ENCODE data around the gene SRSF3. TPM values are rescaled to one million over a fixed set of nuclear protein-coding genes. Genes with fewer than 3 reads are reported as not detected.

The SRSF3 gene
- total and polyA plus RNA-seq, 9 of the 15 experiments (the other 6 are each of a cell fraction or from before 2014, with no cell fraction given) = 337 to 1,200 (median 518) TPM

DNA sequence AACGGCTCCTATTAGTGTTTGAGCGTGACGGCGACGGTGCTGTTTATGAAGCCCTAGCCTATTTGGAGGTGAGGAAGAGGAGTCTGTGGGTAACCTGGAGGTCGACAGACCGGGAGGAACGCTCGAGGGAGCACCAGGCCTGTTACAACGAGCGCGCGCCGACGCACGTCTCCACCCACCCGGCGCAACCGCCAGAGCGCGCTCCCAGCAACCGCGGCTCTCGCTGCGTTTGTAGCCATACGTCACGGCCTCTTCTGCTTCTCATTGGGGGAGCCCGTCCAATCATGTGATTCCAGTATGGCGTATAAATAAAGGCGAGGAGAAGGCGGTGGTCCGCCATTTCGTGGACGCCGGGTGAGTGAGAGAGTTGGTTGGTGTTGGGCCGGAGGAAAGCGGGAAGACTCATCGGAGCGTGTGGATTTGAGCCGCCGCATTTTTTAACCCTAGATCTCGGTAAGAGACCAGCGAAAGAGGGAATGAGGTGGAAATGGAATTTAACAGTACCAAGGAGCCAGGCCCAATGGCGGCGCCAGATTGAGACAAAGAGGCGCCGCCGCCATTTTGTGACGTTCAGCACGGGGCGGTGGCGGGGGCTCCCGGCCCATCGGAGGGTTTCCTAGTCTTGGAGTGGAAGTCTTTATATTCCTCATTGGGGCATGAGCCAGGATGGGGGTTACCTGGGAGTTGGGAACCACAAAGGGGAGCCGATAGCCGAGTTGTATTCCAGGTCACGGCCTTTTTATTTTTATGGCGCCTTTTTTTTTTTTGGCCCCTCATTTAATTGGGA is at the start of gene SRSF3 (continued):
- TF ChIP-seq, protein P1, sequence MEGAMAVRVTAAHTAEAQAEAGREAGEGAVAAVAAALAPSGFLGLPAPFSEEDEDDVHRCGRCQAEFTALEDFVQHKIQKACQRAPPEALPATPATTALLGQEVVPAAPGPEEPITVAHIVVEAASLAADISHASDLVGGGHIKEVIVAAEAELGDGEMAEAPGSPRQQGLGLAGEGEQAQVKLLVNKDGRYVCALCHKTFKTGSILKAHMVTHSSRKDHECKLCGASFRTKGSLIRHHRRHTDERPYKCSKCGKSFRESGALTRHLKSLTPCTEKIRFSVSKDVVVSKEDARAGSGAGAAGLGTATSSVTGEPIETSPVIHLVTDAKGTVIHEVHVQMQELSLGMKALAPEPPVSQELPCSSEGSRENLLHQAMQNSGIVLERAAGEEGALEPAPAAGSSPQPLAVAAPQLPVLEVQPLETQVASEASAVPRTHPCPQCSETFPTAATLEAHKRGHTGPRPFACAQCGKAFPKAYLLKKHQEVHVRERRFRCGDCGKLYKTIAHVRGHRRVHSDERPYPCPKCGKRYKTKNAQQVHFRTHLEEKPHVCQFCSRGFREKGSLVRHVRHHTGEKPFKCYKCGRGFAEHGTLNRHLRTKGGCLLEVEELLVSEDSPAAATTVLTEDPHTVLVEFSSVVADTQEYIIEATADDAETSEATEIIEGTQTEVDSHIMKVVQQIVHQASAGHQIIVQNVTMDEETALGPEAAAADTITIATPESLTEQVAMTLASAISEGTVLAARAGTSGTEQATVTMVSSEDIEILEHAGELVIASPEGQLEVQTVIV (CRISPR knock-in tag; IDR thresholded peaks at IDR 0.05; ENCODE audit: borderline replicate concordance) = no peak; the same call in 1 of the 2 replicates
- TF ChIP-seq HMG20A (CRISPR knock-in tag; conservative IDR thresholded peaks at IDR 0.05) (no peak), TAF1 (IDR thresholded peaks at IDR 0.05; ENCODE audit: control insufficient read depth, extremely low read depth, insufficient read depth, low read length, severe bottlenecking) (peak; percentile 99), ZNF766 (CRISPR knock-in tag; conservative IDR thresholded peaks at IDR 0.05) (peak; percentile 75; the same call in 1 of the 2 replicates), ETV1 (tag; conservative IDR thresholded peaks at IDR 0.05; ENCODE audit: low read depth) (peak; percentile 41; the same call in 1 of the 2 replicates), RFX7 (CRISPR knock-in tag; IDR thresholded peaks at IDR 0.05) (0 out of 2 replicates have a peak, but pooled peaks have one; percentile 49)
- TF ChIP-seq, protein P2, sequence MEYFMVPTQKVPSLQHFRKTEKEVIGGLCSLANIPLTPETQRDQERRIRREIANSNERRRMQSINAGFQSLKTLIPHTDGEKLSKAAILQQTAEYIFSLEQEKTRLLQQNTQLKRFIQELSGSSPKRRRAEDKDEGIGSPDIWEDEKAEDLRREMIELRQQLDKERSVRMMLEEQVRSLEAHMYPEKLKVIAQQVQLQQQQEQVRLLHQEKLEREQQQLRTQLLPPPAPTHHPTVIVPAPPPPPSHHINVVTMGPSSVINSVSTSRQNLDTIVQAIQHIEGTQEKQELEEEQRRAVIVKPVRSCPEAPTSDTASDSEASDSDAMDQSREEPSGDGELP (CRISPR knock-in tag; IDR thresholded peaks at IDR 0.05; ENCODE audit: borderline replicate concordance) = peak; percentile 85
- TF ChIP-seq, protein P3, sequence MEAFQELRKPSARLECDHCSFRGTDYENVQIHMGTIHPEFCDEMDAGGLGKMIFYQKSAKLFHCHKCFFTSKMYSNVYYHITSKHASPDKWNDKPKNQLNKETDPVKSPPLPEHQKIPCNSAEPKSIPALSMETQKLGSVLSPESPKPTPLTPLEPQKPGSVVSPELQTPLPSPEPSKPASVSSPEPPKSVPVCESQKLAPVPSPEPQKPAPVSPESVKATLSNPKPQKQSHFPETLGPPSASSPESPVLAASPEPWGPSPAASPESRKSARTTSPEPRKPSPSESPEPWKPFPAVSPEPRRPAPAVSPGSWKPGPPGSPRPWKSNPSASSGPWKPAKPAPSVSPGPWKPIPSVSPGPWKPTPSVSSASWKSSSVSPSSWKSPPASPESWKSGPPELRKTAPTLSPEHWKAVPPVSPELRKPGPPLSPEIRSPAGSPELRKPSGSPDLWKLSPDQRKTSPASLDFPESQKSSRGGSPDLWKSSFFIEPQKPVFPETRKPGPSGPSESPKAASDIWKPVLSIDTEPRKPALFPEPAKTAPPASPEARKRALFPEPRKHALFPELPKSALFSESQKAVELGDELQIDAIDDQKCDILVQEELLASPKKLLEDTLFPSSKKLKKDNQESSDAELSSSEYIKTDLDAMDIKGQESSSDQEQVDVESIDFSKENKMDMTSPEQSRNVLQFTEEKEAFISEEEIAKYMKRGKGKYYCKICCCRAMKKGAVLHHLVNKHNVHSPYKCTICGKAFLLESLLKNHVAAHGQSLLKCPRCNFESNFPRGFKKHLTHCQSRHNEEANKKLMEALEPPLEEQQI (IDR thresholded peaks at IDR 0.05) = peak; percentile 82; the same call in 1 of the 2 replicates
- TF ChIP-seq, protein P4, sequence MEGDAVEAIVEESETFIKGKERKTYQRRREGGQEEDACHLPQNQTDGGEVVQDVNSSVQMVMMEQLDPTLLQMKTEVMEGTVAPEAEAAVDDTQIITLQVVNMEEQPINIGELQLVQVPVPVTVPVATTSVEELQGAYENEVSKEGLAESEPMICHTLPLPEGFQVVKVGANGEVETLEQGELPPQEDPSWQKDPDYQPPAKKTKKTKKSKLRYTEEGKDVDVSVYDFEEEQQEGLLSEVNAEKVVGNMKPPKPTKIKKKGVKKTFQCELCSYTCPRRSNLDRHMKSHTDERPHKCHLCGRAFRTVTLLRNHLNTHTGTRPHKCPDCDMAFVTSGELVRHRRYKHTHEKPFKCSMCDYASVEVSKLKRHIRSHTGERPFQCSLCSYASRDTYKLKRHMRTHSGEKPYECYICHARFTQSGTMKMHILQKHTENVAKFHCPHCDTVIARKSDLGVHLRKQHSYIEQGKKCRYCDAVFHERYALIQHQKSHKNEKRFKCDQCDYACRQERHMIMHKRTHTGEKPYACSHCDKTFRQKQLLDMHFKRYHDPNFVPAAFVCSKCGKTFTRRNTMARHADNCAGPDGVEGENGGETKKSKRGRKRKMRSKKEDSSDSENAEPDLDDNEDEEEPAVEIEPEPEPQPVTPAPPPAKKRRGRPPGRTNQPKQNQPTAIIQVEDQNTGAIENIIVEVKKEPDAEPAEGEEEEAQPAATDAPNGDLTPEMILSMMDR (IDR thresholded peaks at IDR 0.05 in 2 of 3, conservative IDR thresholded peaks at IDR 0.05 in 1 of 3; ENCODE audit: insufficient read depth in 2 of 3, low read depth in 1 of 3, low read length in 3 of 3) = peak; percentile 61 to 64 (median 62)
- TF ChIP-seq, protein P5, sequence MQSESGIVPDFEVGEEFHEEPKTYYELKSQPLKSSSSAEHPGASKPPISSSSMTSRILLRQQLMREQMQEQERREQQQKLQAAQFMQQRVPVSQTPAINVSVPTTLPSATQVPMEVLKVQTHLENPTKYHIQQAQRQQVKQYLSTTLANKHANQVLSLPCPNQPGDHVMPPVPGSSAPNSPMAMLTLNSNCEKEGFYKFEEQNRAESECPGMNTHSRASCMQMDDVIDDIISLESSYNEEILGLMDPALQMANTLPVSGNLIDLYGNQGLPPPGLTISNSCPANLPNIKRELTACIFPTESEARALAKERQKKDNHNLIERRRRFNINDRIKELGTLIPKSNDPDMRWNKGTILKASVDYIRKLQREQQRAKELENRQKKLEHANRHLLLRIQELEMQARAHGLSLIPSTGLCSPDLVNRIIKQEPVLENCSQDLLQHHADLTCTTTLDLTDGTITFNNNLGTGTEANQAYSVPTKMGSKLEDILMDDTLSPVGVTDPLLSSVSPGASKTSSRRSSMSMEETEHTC (IDR thresholded peaks at IDR 0.05) = peak; percentile 61
- TF ChIP-seq, protein P6, sequence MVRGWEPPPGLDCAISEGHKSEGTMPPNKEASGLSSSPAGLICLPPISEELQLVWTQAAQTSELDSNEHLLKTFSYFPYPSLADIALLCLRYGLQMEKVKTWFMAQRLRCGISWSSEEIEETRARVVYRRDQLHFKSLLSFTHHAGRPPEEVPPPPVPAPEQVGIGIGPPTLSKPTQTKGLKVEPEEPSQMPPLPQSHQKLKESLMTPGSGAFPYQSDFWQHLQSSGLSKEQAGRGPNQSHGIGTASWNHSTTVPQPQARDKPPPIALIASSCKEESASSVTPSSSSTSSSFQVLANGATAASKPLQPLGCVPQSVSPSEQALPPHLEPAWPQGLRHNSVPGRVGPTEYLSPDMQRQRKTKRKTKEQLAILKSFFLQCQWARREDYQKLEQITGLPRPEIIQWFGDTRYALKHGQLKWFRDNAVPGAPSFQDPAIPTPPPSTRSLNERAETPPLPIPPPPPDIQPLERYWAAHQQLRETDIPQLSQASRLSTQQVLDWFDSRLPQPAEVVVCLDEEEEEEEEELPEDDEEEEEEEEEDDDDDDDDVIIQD (CRISPR knock-in tag; IDR thresholded peaks at IDR 0.05) = no peak
